DMS79 treated with DMSO at 0.1 percent for 48 hours (cell line): ENCODE data around the gene TMEM225B.
"Not testable (repeated sequence)": the region's sequence is repeated elsewhere in the genome, so short reads cannot be mapped to it uniquely, and the experiment has no call there.

Source experiments
- DNase-seq: peaks from one replicate; lab custom pipeline; 2025; lab: John Stamatoyannopoulos, UW

Gene TMEM225B

GRCh38 chr7:99579281-99579955 lies 18.6 kb upstream of the TMEM225B start:
- DNase-seq = no peak

DNA sequence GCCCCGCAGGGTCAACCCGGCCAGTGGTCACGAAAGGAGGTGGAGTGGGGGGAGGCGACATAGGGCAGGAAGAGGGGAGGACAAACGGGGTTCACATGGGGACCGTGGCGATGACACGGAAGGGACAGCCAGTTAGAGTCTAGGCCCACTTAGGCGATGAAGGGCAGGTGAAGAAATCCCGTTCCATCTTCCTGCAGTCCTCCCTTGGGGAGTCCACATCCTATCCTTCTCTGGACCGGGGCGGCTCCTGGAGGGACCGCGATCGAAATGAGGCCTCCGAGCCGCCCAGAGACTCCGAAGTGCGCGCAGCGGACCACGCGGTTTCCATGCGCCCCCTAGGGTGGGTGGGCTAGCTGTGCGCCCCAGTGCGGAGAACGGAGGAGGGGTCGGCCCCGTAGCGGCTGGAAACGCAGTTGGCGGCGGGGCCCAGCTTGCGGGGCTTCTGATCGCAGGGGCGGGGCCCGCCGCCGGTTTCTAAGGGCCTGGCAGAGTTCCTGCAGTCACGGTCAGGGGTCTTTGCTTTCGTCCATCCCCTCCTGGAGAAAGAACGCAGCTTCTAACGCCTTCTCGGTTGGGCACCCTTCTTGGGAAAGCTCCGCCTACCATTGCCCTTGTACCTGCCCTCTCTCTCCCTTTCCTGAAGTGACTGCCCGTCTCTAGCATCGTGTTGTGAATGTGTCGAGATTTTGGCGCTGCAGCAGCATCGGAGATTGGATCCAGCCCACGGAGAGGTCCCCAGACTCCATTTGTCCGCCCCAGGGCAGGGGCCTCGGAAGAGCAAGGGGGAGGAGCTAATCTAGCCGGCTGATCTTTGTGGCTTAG lies 17.9 kb upstream of the TMEM225B start:
- peak; percentile 63 for DNase-seq

GRCh38 chr7:99580778-99581332 lies 17.2 kb upstream of the TMEM225B start:
- DNase-seq = not testable (repeated sequence)

- no peak for DNase-seq
Measured at GRCh38 chr7:99588868-99589267, 9.2 kb upstream of the TMEM225B start.

- DNase-seq = no peak
Measured at GRCh38 chr7:99594948-99595745, 2.9 kb upstream of the TMEM225B start.

DNA sequence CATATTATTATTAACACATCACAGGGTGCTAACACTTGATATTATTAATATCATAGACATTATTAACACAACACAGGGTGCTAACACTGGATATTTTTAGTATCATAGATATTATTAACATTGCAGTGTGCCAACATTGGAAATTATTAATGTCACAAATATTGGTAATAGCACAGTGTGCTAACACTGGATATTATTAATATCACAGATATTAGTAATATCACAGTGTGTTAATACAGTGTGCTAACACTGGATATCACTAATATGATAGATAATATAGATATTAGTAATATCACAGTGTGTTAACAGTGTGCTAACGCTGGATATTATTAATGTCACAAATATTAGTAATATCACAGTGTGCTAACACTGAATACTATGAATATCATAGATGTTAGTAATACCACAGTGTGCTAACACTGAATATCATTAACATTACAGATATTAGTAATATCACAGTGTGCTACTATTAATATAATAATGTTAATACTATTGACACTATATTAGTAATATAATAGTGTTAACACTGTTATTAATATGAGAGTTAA lies 1.6 kb upstream of the TMEM225B start:
- no peak for DNase-seq

GRCh38 chr7:99599836-99600235 lies 1.8 kb downstream of the TMEM225B start:
- DNase-seq = no peak

- no peak for DNase-seq
Measured at GRCh38 chr7:99601656-99602310, 3.7 kb downstream of the TMEM225B start.

GRCh38 chr7:99605527-99605926 lies 7.5 kb downstream of the TMEM225B start:
- DNase-seq = no peak

DNA sequence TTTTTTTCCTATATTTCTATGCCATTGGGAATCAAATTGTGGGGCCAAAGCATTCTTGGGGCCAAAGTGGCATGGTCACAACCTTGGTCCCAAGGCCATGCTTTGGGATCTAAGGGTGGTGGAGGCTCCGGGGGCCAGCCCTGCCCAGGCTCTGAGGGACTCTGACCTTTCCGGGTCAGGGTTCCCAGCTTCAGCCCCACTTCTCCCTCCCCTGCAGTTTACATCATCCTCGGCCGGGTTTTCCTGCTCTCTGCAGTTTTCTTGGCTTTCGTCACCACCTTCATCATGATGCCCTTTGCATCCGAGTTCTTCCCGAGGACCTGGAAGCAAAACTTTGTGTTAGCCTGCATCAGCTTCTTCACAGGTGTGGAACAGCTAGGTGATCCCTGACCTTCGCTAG lies 8.5 kb downstream of the TMEM225B start:
- no peak for DNase-seq

- no peak for DNase-seq
Measured at GRCh38 chr7:99607548-99607947, 9.5 kb downstream of the TMEM225B start.

DNA sequence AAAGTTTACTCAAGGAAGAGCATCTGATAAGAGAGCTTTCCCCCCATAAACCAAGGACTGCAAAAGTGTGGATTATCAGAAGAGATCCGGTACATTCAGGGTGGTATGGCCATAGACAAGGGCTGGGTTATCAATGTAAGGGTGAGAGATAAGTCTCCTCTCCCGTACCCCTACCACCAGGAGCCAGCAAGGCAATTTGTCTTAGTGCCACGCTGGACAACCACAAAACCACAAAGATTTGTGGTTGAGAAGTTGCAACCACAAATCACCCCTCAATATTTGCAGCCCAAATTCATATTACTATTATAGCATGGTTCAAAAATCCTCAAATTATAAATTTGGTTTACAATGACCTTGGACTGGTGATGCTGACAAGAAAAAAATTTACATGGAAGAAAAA lies 16.4 kb downstream of the TMEM225B start:
- DNase-seq = no peak

DNA sequence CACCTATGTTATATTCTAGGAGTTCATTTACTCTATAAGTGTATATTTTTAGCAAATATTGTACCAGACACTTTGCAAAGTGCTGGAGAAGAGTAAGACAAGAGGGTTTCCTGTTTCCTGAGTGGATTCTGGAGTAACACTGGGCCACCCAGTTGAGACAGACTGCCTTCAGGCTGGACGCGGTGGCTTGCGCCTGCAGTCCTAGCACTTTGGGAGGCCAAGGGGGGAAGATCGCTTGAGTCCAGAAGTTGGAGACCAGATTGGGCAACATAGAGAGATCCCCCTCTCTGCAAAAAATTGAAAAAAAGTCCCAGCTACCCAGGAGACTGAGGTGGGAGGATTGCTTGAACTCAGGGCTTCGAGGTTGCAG lies 17.9 kb downstream of the TMEM225B start:
- no peak for DNase-seq

DNA sequence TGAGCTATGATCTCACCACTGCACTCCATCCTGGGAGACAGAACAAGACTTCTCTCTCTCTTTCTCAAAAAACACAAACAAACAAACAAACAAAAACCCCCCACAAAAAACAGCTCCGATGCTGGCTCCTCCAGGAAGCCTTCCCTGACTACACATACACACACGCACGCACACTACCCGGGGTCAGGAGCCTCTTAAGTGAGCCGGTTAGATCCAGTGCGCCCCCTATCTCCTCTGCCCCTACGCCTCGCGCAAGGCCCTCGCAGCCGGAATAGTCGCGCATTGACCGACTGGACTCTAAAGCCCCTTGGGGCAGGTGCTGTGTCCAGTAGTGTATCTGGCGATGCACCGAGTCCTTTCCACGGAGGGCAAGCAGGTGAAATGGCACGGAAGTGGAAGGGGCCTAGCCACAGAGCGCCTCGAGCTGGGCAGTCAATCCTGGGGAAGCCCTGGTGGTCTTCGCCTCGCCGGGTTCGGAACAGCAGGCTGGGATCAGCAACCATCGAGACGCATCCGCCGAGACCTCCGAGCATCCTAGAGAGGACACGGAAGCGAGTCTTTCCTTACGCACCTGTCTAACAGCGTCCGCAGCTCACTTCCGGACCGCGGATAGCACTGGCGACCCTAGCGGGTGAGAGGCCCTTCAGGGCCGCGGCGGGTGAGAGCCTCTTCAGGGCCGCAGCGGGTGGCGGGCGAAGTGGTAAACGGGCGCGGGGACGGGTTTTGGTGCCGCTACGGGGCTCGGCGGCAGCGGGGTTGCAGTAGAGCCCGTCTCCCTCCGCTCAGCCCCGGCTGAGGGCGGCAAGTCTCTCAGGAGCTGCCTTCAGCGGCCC lies 18.5 kb downstream of the TMEM225B start, which contains the start of gene ZSCAN25:
Gene ZSCAN25 (plus strand): TSS at position 588 of the 833 bp plus-strand sequence. CDS start 2,661 bp downstream, outside the sequence.
- DNase-seq = peak; percentile 80

- DNase-seq = no peak
Measured at GRCh38 chr7:99617192-99617781, 19.2 kb downstream of the TMEM225B start.

GRCh38 chr7:99618726-99619125 lies 20.7 kb downstream of the TMEM225B start:
- no peak for DNase-seq

DNA sequence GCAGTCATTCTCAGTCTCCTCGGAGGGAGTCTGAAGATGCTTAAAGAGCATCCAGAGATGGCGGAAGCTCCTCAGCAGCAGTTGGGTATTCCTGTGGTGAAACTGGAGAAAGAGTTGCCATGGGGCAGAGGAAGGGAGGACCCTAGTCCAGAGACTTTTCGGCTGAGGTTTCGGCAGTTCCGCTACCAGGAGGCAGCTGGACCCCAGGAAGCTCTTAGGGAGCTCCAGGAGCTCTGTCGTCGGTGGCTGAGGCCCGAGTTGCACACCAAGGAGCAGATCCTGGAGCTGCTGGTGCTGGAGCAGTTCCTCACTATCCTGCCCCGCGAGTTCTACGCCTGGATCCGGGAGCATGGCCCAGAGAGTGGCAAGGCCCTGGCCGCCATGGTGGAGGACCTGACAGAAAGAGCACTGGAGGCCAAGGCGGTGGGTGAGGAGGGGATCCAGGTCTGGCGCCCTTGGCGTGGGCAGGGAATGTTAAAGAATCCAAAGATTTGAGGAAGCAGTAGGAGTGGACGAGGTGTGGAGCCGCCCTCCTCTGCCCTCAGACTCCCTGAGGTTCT lies 21.6 kb downstream of the TMEM225B start:
- DNase-seq = no peak

DNA sequence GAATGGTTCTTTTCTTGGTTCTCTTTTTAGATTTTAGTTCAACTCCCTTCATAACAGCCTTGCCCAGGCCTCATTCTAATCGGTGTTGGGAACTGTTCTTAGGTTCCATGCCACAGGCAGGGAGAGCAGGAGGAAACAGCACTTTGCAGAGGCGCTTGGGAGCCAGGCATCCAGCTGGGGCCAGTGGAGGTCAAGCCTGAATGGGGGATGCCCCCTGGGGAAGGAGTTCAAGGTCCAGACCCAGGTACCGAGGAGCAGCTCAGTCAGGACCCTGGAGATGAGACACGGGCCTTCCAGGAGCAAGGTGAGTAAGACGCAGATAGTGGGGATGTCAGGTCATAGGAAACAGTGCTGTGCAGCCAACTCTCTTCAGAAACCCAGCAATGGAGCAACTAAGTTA lies 23.2 kb downstream of the TMEM225B start:
- DNase-seq = no peak

- DNase-seq = no peak
Measured at GRCh38 chr7:99622596-99622995, 24.5 kb downstream of the TMEM225B start.
